Thoracic aorta (tissue), 2 donors: ENCODE data around the gene CAVIN2. TPM values are rescaled to one million over a fixed set of nuclear protein-coding genes. Genes with fewer than 3 reads are reported as not detected.

Source experiments
- ATAC-seq: fragments of 150-250 bp; one replicate; pipeline ENCODE4 v1.8.0; 2017; ENCODE audit warnings: low read depth; ENCODE audit not compliant: insufficient number of reproducible peaks, low FRiP score
- DNase-seq: peaks from one replicate; pipeline ENCODE4 v3.0.0-alpha.2; 2020; ENCODE audit warnings: low spot score
- H3K27ac ChIP-seq, 2 donors: fragments of 200-600 bp; sonication (generic); 1 replicate in 1 of 2; 2 replicates in 1 of 2; pipeline ENCODE4 v1.5.1; 2016; ENCODE audit warnings: mild to moderate bottlenecking in 2 of 2, moderate library complexity in 2 of 2
- H3K27me3 ChIP-seq: fragments of 200-600 bp; sonication (generic); replicated peaks from 2 replicates; pipeline ENCODE4 v1.6.0; 2016; ENCODE audit warnings: mild to moderate bottlenecking; ENCODE audit not compliant: insufficient read depth
- H3K36me3 ChIP-seq: fragments of 200-600 bp; sonication (generic); one replicate; pipeline ENCODE4 v1.5.1; 2016
- H3K4me1 ChIP-seq, 2 donors: fragments of 200-600 bp; sonication (generic); 1 replicate in 1 of 2; 2 replicates in 1 of 2; pipeline versions ENCODE4 v1.5.1 to v1.6.0; 2016; ENCODE audit warnings: low read depth in 2 of 2, mild to moderate bottlenecking in 1 of 2; ENCODE audit not compliant: control insufficient read depth in 1 of 2
- H3K4me3 ChIP-seq: fragments of 200-600 bp; sonication (generic); 2 replicates; pipeline ENCODE4 v1.5.1; 2016; ENCODE audit warnings: mild to moderate bottlenecking
- H3K9me3 ChIP-seq: fragments of 200-600 bp; sonication (generic); 2 replicates; pipeline ENCODE4 v1.5.1; 2016
- CTCF ChIP-seq: fragments of 200-600 bp; sonication (generic); IDR thresholded peaks from one replicate; pipeline ENCODE4 v1.5.1; 2019; ENCODE audit warnings: antibody characterized with exemption
- total RNA-seq, 2 donors: library from RNA; depleted of rRNA; stranded (reverse); fragments of >200 nt; gene quantifications; one replicate each; pipeline versions ENCODE4 v1.1.0 to v1.2.3, GENCODE V29; 2016

CAVIN2 gene
- total RNA-seq, 2 donors from 2014 or later: 14.9 to 15.0 TPM

GRCh38 chr2:191832668-191833067 lies 14.2 kb downstream of the CAVIN2 start:
- no peak for ATAC-seq
- Histone ChIP-seq H3K27me3 (no peaks in the 10 kb centered on the region), H3K36me3 (no peaks in the 10 kb centered on the region), H3K4me1 (peaks cover 0 to 15% of the 10 kb centered on the region in 2 donors), H3K9me3 (no peaks in the 10 kb centered on the region), H3K4me3 (no peak overlapping the region), H3K27ac (no peak overlapping the region)
- DNase-seq: no peak
- no peak for TF ChIP-seq CTCF

GRCh38 chr2:191831410-191831994 lies 15.4 kb downstream of the CAVIN2 start:
- Histone ChIP-seq H3K36me3 (no peaks in the 10 kb centered on the region), H3K27me3 (no peaks in the 10 kb centered on the region), H3K4me3 (no peak overlapping the region), H3K9me3 (no peaks in the 10 kb centered on the region), H3K4me1 (peaks cover 0 to 15% of the 10 kb centered on the region in 2 donors), H3K27ac (no peak overlapping the region)
- ATAC-seq (no peak), DNase-seq (no peak)
- no peak for TF ChIP-seq CTCF

DNA sequence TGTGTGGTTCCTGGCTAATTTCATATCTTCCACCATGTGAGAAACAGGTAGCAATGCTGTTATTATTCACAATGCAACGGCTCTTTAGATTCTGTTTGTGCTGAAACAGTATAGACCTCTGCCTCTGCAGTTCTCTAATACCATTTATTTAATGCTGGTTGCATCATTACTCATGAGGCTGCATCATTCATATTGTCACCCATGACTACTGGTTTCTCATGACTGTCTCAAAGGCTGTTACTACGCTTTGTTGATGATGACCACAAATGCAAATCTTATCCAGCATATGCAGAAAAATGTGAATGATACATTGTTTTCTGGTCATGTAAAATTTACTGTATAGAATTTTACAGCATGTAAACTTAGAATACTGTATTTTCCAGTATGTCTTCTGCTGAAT lies 22.5 kb downstream of the CAVIN2 start:
- TF ChIP-seq CTCF: no peak
- ATAC-seq: no peak
- H3K4me1 ChIP-seq: no peaks in the 10 kb centered on the region

GRCh38 chr2:191821078-191821477 lies 25.8 kb downstream of the CAVIN2 start:
- Histone ChIP-seq H3K36me3 (no peaks in the 10 kb centered on the region), H3K4me1 (no peaks in the 10 kb centered on the region), H3K4me3 (no peak overlapping the region), H3K27ac (no peak overlapping the region), H3K9me3 (no peaks in the 10 kb centered on the region), H3K27me3 (no peaks in the 10 kb centered on the region)
- ATAC-seq (no peak), DNase-seq (no peak)
- no peak for TF ChIP-seq CTCF

More for the DNA sequence above, 22.5 kb downstream of the CAVIN2 start:
- Histone ChIP-seq H3K9me3 (no peaks in the 10 kb centered on the region), H3K4me3 (no peak overlapping the region), H3K36me3 (no peaks in the 10 kb centered on the region), H3K27ac (no peak overlapping the region), H3K27me3 (no peaks in the 10 kb centered on the region)
- DNase-seq: no peak

- TF ChIP-seq CTCF: no peak
- Histone ChIP-seq H3K4me1 (no peaks in the 10 kb centered on the region), H3K4me3 (no peak overlapping the region), H3K9me3 (no peaks in the 10 kb centered on the region), H3K27ac (no peak overlapping the region), H3K27me3 (no peaks in the 10 kb centered on the region), H3K36me3 (no peaks in the 10 kb centered on the region)
- no peak for DNase-seq
- no peak for ATAC-seq
These were observed 28.1 kb downstream of the CAVIN2 start for GRCh38 chr2:191818725-191819350.
